ENCODE measurements around the gene PPP2R2B. TPM values are rescaled to one million over a fixed set of nuclear protein-coding genes. Genes with fewer than 3 reads are reported as not detected.

The PPP2R2B gene
- total RNA-seq (2022; extraction: Qiagen RNA extraction): 0.06 to 0.24 TPM (median 0.14 TPM) in 5 replicates

DNA sequence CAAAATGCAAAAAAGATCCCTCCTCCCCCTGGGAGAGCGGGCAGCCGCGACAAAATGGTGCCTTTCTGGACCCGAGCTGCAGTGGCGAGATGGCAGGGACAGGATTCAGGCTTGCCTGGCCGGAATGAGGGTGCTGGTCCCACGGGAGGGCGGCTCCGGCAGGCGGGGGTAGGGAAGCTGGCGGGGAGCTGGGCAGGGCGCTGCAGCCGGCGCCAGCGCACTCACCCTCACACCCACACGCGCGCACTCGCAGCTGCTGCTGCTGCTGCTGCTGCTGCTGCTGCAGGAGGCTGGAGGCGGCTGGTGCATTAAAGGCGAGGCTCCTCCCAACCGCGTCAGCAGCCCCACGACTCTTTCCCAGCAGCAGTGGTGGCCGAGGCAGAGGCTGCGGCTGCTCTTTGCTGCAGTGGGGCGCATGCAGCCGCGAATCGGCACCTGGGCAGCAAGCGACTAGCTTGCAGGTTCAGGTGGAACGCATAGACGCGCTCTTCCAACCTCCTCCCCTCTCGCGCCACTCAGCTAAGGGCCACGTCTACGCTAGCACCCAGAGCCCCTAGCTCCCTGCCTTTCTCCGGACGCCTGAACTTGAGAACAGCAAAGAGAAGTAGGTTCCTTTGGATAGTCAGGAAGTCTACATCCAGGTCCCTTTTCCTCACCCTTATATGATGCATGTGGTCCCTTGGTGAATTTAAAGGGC lies at the start of gene PPP2R2B:
Gene PPP2R2B (minus strand): TSS at position 282 of the 697 bp plus-strand sequence.

Data from A549 treated with CORT108297 at 1 μM for 4 hours (cell line).